Neural cell (in vitro differentiated cells): ENCODE data around the gene USP10. TPM values are rescaled to one million over a fixed set of nuclear protein-coding genes. Genes with fewer than 3 reads are reported as not detected.

Source experiments
- H2AFZ ChIP-seq: fragments of 200-600, 300-800 bp; sonication (generic), shearing (Covaris generic); 2 replicates; pipeline ENCODE4 v1.6.0; 2014; ENCODE audit warnings: low read depth, mild to moderate bottlenecking, antibody characterized with exemption, low read length, moderate library complexity
- H3F3A ChIP-seq: fragments of 200-600 bp; shearing (Covaris generic); 2 replicates; pipeline ENCODE4 v1.6.1; 2016; ENCODE audit warnings: mild to moderate bottlenecking, moderate library complexity, mixed read lengths, antibody characterized with exemption, low read length; ENCODE audit not compliant: insufficient read depth, poor library complexity, severe bottlenecking
- H3K27ac ChIP-seq: fragments of 200-600, 300-800 bp; sonication (generic), shearing (Covaris generic); 2 replicates; pipeline ENCODE4 v1.5.1; 2014; ENCODE audit warnings: mild to moderate bottlenecking, low read length, moderate library complexity
- H3K27me3 ChIP-seq: fragments of 300-800, 200-600 bp; sonication (generic), shearing (Covaris generic); 2 replicates; pipeline ENCODE4 v1.6.0; 2014; ENCODE audit warnings: mild to moderate bottlenecking, low read depth, low read length, moderate library complexity; ENCODE audit not compliant: insufficient read depth
- H3K36me3 ChIP-seq: fragments of 300-800, 200-600 bp; sonication (generic), shearing (Covaris generic); 2 replicates; pipeline ENCODE4 v1.5.1; 2014; ENCODE audit warnings: mild to moderate bottlenecking, antibody characterized with exemption, low read length, moderate library complexity; ENCODE audit not compliant: insufficient read depth
- H3K4me2 ChIP-seq: fragments of 300-800, 200-600 bp; sonication (generic), shearing (Covaris generic); 2 replicates; pipeline ENCODE4 v1.6.0; 2014; ENCODE audit warnings: mild to moderate bottlenecking, low read length
- H3K4me3 ChIP-seq: fragments of 300-800, 200-600 bp; sonication (generic), shearing (Covaris generic); 2 replicates; pipeline ENCODE4 v1.5.1; 2014; ENCODE audit warnings: mild to moderate bottlenecking, low read length, moderate library complexity
- H3K79me2 ChIP-seq: fragments of 200-600 bp; shearing (Covaris generic); replicated peaks from 2 replicates; pipeline ENCODE4 v1.6.0; 2014; ENCODE audit warnings: mild to moderate bottlenecking, low read length, moderate library complexity; ENCODE audit not compliant: insufficient read depth
- H3K9ac ChIP-seq: fragments of 300-800, 200-600 bp; sonication (generic), shearing (Covaris generic); 2 replicates; pipeline ENCODE4 v1.6.1; 2016; ENCODE audit warnings: mild to moderate bottlenecking, low read length, mixed read lengths
- H3K9me2 ChIP-seq: fragments of 200-600 bp; shearing (Covaris generic); 2 replicates; pipeline ENCODE4 v1.6.1; 2016; ENCODE audit warnings: mild to moderate bottlenecking, low read length, mixed read lengths; ENCODE audit not compliant: insufficient read depth
- H3K9me3 ChIP-seq: fragments of 200-600, 300-800 bp; sonication (generic), shearing (Covaris generic); 2 replicates; pipeline ENCODE4 v1.6.1; 2016; ENCODE audit warnings: mild to moderate bottlenecking, mixed run types, low read length, moderate library complexity, mixed read lengths
- H4K20me1 ChIP-seq: fragments of 200-600 bp; shearing (Covaris generic); 2 replicates; pipeline ENCODE4 v1.6.1; 2016; ENCODE audit warnings: mild to moderate bottlenecking, mixed run types; ENCODE audit not compliant: insufficient read depth
- EP300 ChIP-seq: fragments of 450-650 bp; conservative IDR thresholded peaks from 2 replicates; pipeline ENCODE4 v1.6.1; 2014; ENCODE audit warnings: antibody characterized with exemption, mild to moderate bottlenecking, moderate library complexity; ENCODE audit not compliant: poor library complexity, severe bottlenecking
- EZH2 ChIP-seq: fragments of 200-600, 300-800 bp; shearing (Covaris generic), sonication (generic); IDR thresholded peaks from 2 replicates; pipeline ENCODE4 v1.6.1; 2014; ENCODE audit warnings: antibody characterized with exemption, low read length, borderline replicate concordance, mild to moderate bottlenecking; ENCODE audit not compliant: insufficient read depth, poor library complexity, severe bottlenecking
- MXI1 ChIP-seq: fragments of 450-650 bp; conservative IDR thresholded peaks from 2 replicates; pipeline ENCODE4 v1.6.1; 2014; ENCODE audit warnings: antibody characterized with exemption, mild to moderate bottlenecking; ENCODE audit not compliant: poor library complexity, severe bottlenecking
- POLR2AphosphoS5 ChIP-seq: IDR thresholded peaks from 2 replicates; pipeline ENCODE4 v1.6.1; 2012
- RAD21 ChIP-seq: fragments of 450-650 bp; conservative IDR thresholded peaks from 2 replicates; pipeline ENCODE4 v1.6.1; 2014; ENCODE audit warnings: antibody characterized with exemption, mild to moderate bottlenecking, moderate library complexity
- SMC3 ChIP-seq: fragments of 450-650 bp; conservative IDR thresholded peaks from 2 replicates; pipeline ENCODE4 v1.6.1; 2014; ENCODE audit warnings: antibody characterized with exemption, mild to moderate bottlenecking, moderate library complexity; ENCODE audit not compliant: poor library complexity
- TAF1 ChIP-seq: IDR thresholded peaks from 2 replicates; pipeline ENCODE4 v1.6.1; 2012; ENCODE audit warnings: low read depth
- polyA plus RNA-seq: library from polyadenylated mRNA; depleted of rRNA; stranded (reverse); fragments of >200 nt; gene quantifications from 2 replicates; pipeline ENCODE4 v1.2.3, GENCODE V29; 2014
- TF ChIP-seq, protein P1 (sequence below): fragments of 450-650 bp; IDR thresholded peaks from 2 replicates; pipeline ENCODE4 v1.5.1; 2014; ENCODE audit warnings: antibody characterized with exemption, mild to moderate bottlenecking, moderate library complexity; ENCODE audit not compliant: poor library complexity, severe bottlenecking
- TF ChIP-seq, protein P2 (sequence below): IDR thresholded peaks from 2 replicates; pipeline ENCODE4 v1.6.1; 2012; ENCODE audit warnings: borderline replicate concordance

USP10 gene
- polyA plus RNA-seq, 1 donor from 2014 or later, result 48.9 TPM

DNA sequence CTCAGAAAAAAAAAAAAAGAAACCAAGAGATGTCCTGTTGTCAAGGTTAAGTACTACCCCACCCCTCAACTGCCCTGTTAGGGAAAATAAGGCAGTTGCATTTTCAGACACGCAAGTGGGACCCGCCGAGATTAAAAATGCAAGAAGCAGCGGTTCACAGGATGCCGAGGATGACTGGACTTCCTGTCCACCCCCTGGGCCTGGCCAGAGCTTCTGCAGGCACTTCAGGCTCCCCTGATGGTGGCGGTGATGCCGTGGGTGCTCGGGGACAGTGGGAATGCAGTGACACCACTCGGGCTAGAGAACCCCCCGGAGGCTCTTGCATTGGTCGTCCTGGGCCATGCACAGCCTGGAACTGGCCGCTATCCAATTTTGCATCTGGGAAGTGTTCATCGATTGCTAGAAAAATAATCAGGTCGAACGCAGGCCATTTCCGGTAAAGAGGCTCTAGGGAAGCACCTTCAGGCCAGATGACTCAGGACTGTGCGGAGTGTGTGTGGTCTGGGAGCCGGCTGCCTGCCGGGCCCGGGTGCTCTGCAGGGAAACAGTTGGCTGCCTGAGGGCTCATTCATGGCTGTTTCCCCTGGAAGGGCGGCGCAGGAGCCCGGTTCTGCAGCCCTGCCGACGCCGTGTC is 106.6 kb downstream of the USP10 start:
- no peak overlapping the region for H3K9ac ChIP-seq
- H4K20me1 ChIP-seq, result no peaks in the 10 kb centered on the region
- no peak overlapping the region for H3K4me2 ChIP-seq
- no peaks in the 10 kb centered on the region for H3K27me3 ChIP-seq
- H3K79me2 ChIP-seq, result no peaks in the 10 kb centered on the region
- no peaks in the 10 kb centered on the region for H3K36me3 ChIP-seq
- H3F3A ChIP-seq, result no peaks in the 10 kb centered on the region
- no peak overlapping the region for H2AFZ ChIP-seq
- TF ChIP-seq, protein P1, sequence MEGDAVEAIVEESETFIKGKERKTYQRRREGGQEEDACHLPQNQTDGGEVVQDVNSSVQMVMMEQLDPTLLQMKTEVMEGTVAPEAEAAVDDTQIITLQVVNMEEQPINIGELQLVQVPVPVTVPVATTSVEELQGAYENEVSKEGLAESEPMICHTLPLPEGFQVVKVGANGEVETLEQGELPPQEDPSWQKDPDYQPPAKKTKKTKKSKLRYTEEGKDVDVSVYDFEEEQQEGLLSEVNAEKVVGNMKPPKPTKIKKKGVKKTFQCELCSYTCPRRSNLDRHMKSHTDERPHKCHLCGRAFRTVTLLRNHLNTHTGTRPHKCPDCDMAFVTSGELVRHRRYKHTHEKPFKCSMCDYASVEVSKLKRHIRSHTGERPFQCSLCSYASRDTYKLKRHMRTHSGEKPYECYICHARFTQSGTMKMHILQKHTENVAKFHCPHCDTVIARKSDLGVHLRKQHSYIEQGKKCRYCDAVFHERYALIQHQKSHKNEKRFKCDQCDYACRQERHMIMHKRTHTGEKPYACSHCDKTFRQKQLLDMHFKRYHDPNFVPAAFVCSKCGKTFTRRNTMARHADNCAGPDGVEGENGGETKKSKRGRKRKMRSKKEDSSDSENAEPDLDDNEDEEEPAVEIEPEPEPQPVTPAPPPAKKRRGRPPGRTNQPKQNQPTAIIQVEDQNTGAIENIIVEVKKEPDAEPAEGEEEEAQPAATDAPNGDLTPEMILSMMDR, result no peak
- no peak for TF ChIP-seq EP300
- no peak for TF ChIP-seq MXI1
- no peaks in the 10 kb centered on the region for H3K9me2 ChIP-seq
- H3K9me3 ChIP-seq, result no peaks in the 10 kb centered on the region
- H3K27ac ChIP-seq, result no peak overlapping the region
- no peak overlapping the region for H3K4me3 ChIP-seq

- H3K9me2 ChIP-seq, result no peaks in the 10 kb centered on the region
- H3K4me2 ChIP-seq, result no peak overlapping the region
- no peaks in the 10 kb centered on the region for H3K79me2 ChIP-seq
- H3K9me3 ChIP-seq, result no peaks in the 10 kb centered on the region
- H3K27ac ChIP-seq, result no peak overlapping the region
- H3K27me3 ChIP-seq, result no peaks in the 10 kb centered on the region
- no peak overlapping the region for H3K4me3 ChIP-seq
- no peaks in the 10 kb centered on the region for H3K36me3 ChIP-seq
- no peaks in the 10 kb centered on the region for H4K20me1 ChIP-seq
- TF ChIP-seq SMC3 (no peak), TAF1 (no peak), POLR2AphosphoS5 (no peak), MXI1 (no peak), EP300 (no peak), EZH2 (no peak), RAD21 (no peak)
- TF ChIP-seq, protein P2, sequence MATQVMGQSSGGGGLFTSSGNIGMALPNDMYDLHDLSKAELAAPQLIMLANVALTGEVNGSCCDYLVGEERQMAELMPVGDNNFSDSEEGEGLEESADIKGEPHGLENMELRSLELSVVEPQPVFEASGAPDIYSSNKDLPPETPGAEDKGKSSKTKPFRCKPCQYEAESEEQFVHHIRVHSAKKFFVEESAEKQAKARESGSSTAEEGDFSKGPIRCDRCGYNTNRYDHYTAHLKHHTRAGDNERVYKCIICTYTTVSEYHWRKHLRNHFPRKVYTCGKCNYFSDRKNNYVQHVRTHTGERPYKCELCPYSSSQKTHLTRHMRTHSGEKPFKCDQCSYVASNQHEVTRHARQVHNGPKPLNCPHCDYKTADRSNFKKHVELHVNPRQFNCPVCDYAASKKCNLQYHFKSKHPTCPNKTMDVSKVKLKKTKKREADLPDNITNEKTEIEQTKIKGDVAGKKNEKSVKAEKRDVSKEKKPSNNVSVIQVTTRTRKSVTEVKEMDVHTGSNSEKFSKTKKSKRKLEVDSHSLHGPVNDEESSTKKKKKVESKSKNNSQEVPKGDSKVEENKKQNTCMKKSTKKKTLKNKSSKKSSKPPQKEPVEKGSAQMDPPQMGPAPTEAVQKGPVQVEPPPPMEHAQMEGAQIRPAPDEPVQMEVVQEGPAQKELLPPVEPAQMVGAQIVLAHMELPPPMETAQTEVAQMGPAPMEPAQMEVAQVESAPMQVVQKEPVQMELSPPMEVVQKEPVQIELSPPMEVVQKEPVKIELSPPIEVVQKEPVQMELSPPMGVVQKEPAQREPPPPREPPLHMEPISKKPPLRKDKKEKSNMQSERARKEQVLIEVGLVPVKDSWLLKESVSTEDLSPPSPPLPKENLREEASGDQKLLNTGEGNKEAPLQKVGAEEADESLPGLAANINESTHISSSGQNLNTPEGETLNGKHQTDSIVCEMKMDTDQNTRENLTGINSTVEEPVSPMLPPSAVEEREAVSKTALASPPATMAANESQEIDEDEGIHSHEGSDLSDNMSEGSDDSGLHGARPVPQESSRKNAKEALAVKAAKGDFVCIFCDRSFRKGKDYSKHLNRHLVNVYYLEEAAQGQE, result no peak
- TF ChIP-seq, protein P1, result no peak
- no peak overlapping the region for H3K9ac ChIP-seq
- H3F3A ChIP-seq, result no peaks in the 10 kb centered on the region
- no peak overlapping the region for H2AFZ ChIP-seq
These were observed 107.1 kb downstream of the USP10 start for GRCh38 chr16:84806890-84807258.
